LNCAP (cell line): ENCODE results near the gene NDUFAF2.

Experiments used
- TF ChIP-seq, protein P1 (sequence below): fragments of 450-650 bp; IDR thresholded peaks from 2 replicates; pipeline ENCODE4 v1.5.1; 2017; ENCODE audit warnings: mild to moderate bottlenecking

The NDUFAF2 gene

GRCh38 chr5:60961685-60962084, 16.7 kb downstream of the NDUFAF2 start:
- TF ChIP-seq, protein P1, sequence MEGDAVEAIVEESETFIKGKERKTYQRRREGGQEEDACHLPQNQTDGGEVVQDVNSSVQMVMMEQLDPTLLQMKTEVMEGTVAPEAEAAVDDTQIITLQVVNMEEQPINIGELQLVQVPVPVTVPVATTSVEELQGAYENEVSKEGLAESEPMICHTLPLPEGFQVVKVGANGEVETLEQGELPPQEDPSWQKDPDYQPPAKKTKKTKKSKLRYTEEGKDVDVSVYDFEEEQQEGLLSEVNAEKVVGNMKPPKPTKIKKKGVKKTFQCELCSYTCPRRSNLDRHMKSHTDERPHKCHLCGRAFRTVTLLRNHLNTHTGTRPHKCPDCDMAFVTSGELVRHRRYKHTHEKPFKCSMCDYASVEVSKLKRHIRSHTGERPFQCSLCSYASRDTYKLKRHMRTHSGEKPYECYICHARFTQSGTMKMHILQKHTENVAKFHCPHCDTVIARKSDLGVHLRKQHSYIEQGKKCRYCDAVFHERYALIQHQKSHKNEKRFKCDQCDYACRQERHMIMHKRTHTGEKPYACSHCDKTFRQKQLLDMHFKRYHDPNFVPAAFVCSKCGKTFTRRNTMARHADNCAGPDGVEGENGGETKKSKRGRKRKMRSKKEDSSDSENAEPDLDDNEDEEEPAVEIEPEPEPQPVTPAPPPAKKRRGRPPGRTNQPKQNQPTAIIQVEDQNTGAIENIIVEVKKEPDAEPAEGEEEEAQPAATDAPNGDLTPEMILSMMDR: no peak

DNA sequence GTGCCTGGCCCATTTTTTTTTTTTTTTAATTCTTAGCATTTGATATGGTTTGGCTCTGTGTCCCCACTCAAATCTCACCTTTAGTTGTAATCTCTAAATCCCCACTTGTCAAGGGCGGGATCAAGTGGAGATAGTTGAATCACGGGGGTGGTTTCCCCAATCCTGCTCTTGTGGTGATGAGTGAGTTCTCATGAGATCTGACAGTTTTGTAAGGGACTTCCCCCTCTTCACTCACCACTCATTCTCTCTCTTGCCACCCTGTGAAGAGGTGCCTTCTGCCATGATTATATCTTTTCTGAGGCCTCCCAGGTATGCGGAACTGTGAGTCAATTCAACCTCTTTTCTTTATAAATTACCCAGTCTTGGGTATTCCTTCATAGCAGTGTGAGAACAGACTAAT, 27.2 kb downstream of the NDUFAF2 start:
- TF ChIP-seq, protein P1: no peak

GRCh38 chr5:60977956-60978737, 33.1 kb downstream of the NDUFAF2 start:
- TF ChIP-seq, protein P1: no peak

GRCh38 chr5:60978968-60979367, 34.0 kb downstream of the NDUFAF2 start:
- TF ChIP-seq, protein P1: no peak

GRCh38 chr5:60980511-60980910, 35.5 kb downstream of the NDUFAF2 start:
- TF ChIP-seq, protein P1: no peak

- TF ChIP-seq, protein P1: no peak
These were observed 44.8 kb downstream of the NDUFAF2 start for GRCh38 chr5:60989790-60990189.

- TF ChIP-seq, protein P1: no peak
These were observed 47.9 kb downstream of the NDUFAF2 start for GRCh38 chr5:60992871-60993270.
